ENCODE results near the gene RAB11FIP5.

The RAB11FIP5 gene

GRCh38 chr2:73054980-73055379, 57.8 kb downstream of the RAB11FIP5 start:
- no peak for TF ChIP-seq FOXP2 (optimal IDR thresholded peaks at IDR 0.05; ENCODE audit: borderline replicate concordance, extremely low read depth, extremely low read length, insufficient read depth)
- TF ChIP-seq SIN3A (IDR thresholded peaks at IDR 0.05; ENCODE audit: borderline replicate concordance, insufficient read depth, low read length), result no peak
- TF ChIP-seq POLR2AphosphoS5 (IDR thresholded peaks at IDR 0.05; ENCODE audit: low read depth, low read length), result no peak
- no peak for TF ChIP-seq REST (IDR thresholded peaks at IDR 0.05; ENCODE audit: insufficient read depth in 1 of 2, low read depth in 2 of 2, low read length in 2 of 2)
- TF ChIP-seq TAF1 (IDR thresholded peaks at IDR 0.05; ENCODE audit: borderline replicate concordance, insufficient read depth, low read length), result no peak

GRCh38 chr2:73053316-73054114, 59.2 kb downstream of the RAB11FIP5 start:
- no peak for TF ChIP-seq FOXP2 (optimal IDR thresholded peaks at IDR 0.05; ENCODE audit: borderline replicate concordance, extremely low read depth, extremely low read length, insufficient read depth)

GRCh38 chr2:73050121-73050545, 62.6 kb downstream of the RAB11FIP5 start:
- no peak for TF ChIP-seq REST (IDR thresholded peaks at IDR 0.05; ENCODE audit: insufficient read depth in 1 of 2, low read depth in 2 of 2, low read length in 2 of 2)
- no peak for TF ChIP-seq POLR2AphosphoS5 (IDR thresholded peaks at IDR 0.05; ENCODE audit: low read depth, low read length)
- TF ChIP-seq TAF1 (IDR thresholded peaks at IDR 0.05; ENCODE audit: borderline replicate concordance, insufficient read depth, low read length), result no peak
- no peak for TF ChIP-seq SIN3A (IDR thresholded peaks at IDR 0.05; ENCODE audit: borderline replicate concordance, insufficient read depth, low read length)
- no peak for TF ChIP-seq FOXP2 (optimal IDR thresholded peaks at IDR 0.05; ENCODE audit: borderline replicate concordance, extremely low read depth, extremely low read length, insufficient read depth)

- TF ChIP-seq POLR2AphosphoS5 (IDR thresholded peaks at IDR 0.05; ENCODE audit: low read depth, low read length) (no peak), REST (IDR thresholded peaks at IDR 0.05; ENCODE audit: insufficient read depth in 1 of 2, low read depth in 2 of 2, low read length in 2 of 2) (no peak), SIN3A (IDR thresholded peaks at IDR 0.05; ENCODE audit: borderline replicate concordance, insufficient read depth, low read length) (no peak), TAF1 (IDR thresholded peaks at IDR 0.05; ENCODE audit: borderline replicate concordance, insufficient read depth, low read length) (no peak), FOXP2 (optimal IDR thresholded peaks at IDR 0.05; ENCODE audit: borderline replicate concordance, extremely low read depth, extremely low read length, insufficient read depth) (no peak)
Measured at GRCh38 chr2:73043929-73044832, 68.6 kb downstream of the RAB11FIP5 start.

- TF ChIP-seq REST (IDR thresholded peaks at IDR 0.05; ENCODE audit: insufficient read depth in 1 of 2, low read depth in 2 of 2, low read length in 2 of 2) (no peak), POLR2AphosphoS5 (IDR thresholded peaks at IDR 0.05; ENCODE audit: low read depth, low read length) (no peak), SIN3A (IDR thresholded peaks at IDR 0.05; ENCODE audit: borderline replicate concordance, insufficient read depth, low read length) (no peak), TAF1 (IDR thresholded peaks at IDR 0.05; ENCODE audit: borderline replicate concordance, insufficient read depth, low read length) (no peak), FOXP2 (optimal IDR thresholded peaks at IDR 0.05; ENCODE audit: borderline replicate concordance, extremely low read depth, extremely low read length, insufficient read depth) (no peak)
Measured at GRCh38 chr2:73043276-73043675, 69.5 kb downstream of the RAB11FIP5 start.
